K562 (cell line): Measurements from ENCODE around the gene TLCD4. TPM values are rescaled to one million over a fixed set of nuclear protein-coding genes. Genes with fewer than 3 reads are reported as not detected.

Experiments
- BACH1 ChIP-seq: fragments of 200-800 bp; sonication (Bioruptor generic); IDR thresholded peaks from 2 replicates; pipeline ENCODE4 v1.6.1; 2016; ENCODE audit warnings: missing genetic modification characterization, missing compliant biosample characterization
- CBX5 ChIP-seq: IDR thresholded peaks from 2 replicates; pipeline ENCODE4 v1.6.1; 2014; ENCODE audit warnings: low read depth, borderline replicate concordance
- KDM2B ChIP-seq: fragments of 250-450 bp; sonication (Bioruptor Pico); IDR thresholded peaks from 2 replicates; pipeline ENCODE4 v1.8.0; 2021; ENCODE audit warnings: mild to moderate bottlenecking, moderate library complexity
- NCOA6 ChIP-seq: fragments of 450-650 bp; IDR thresholded peaks from 2 replicates; pipeline ENCODE4 v1.6.1; 2017; ENCODE audit warnings: mild to moderate bottlenecking
- POLR2AphosphoS2 ChIP-seq: IDR thresholded peaks from 2 replicates; pipeline ENCODE4 v1.6.1; 2012; ENCODE audit warnings: low read length, improper control_type of control experiment
- SMC3 ChIP-seq: conservative IDR thresholded peaks from 2 replicates; pipeline ENCODE4 v1.6.1; 2011; ENCODE audit warnings: low read depth, low read length, improper control_type of control experiment; ENCODE audit not compliant: insufficient read depth
- ZKSCAN3 ChIP-seq: fragments of 250-450 bp; sonication (Bioruptor Pico); IDR thresholded peaks from 2 replicates; pipeline ENCODE4 v1.4.0; 2020
- polyA plus RNA-seq, 8 experiments: library from polyadenylated mRNA; depleted of rRNA in 4 of 8; stranded (reverse) in 5 of 8; unstranded in 3 of 8; fragments of >200 nt; fragmentation: Nextera tagmentation in 2 of 8; fragmentation: Illumina TruSeq in 1 of 8; extraction: Ambion mirVana in 2 of 8; extraction: Trizol in 1 of 8; gene quantifications; 2 replicates each; pipeline versions ENCODE4 v1.2.1 to v1.2.3, GENCODE V29; 2011 to 2014; ENCODE audit warnings: inconsistent platforms in 1 of 8, missing spikeins in 1 of 8
- total RNA-seq, 7 experiments: library from RNA; depleted of rRNA in 6 of 7; stranded (reverse); fragments of >200 nt in 6 of 7; fragmentation: Illumina TruSeq in 2 of 7; extraction: Trizol in 2 of 7; gene quantifications; 2 replicates each; pipeline versions ENCODE4 v1.2.1 to v1.2.3, GENCODE V29; 2011 to 2021; ENCODE audit warnings: low replicate concordance in 1 of 7
- TF ChIP-seq, protein P1 (sequence below): fragments of 250-450 bp; sonication (Bioruptor Pico); IDR thresholded peaks from 2 replicates; pipeline ENCODE4 v1.4.0; 2020; ENCODE audit warnings: mild to moderate bottlenecking, moderate library complexity, borderline replicate concordance
- TF ChIP-seq, protein P2 (sequence below): fragments of 250-450 bp; sonication (Bioruptor Pico); IDR thresholded peaks from 2 replicates; pipeline ENCODE4 v1.9.0; 2021; ENCODE audit warnings: mild to moderate bottlenecking, inconsistent platforms
- TF ChIP-seq, protein P3 (sequence below): fragments of 450-650 bp; formaldehyde crosslinking; conservative IDR thresholded peaks from 2 replicates; pipeline ENCODE4 v1.4.0; 2022; ENCODE audit warnings: mild to moderate bottlenecking, missing genetic modification characterization
- TF ChIP-seq, protein P4 (sequence below): fragments of 450-650 bp; IDR thresholded peaks from 2 replicates; pipeline ENCODE4 v1.6.1; 2016; ENCODE audit warnings: borderline replicate concordance
- TF ChIP-seq, protein P5 (sequence below): fragments of 250-450 bp; sonication (Bioruptor Pico); IDR thresholded peaks from 2 replicates; pipeline ENCODE4 v1.5.0; 2021; ENCODE audit warnings: mild to moderate bottlenecking, moderate library complexity
- TF ChIP-seq, protein P6 (sequence below): fragments of 250-450 bp; sonication (Bioruptor Pico); IDR thresholded peaks from 2 replicates; pipeline ENCODE4 v1.8.0; 2021; ENCODE audit warnings: mild to moderate bottlenecking, moderate library complexity

Gene TLCD4
- total and polyA plus RNA-seq, 9 of the 15 experiments (the other 6 are each of a cell fraction or from before 2014, with no cell fraction given), result 3.5 to 19.8 (median 7.6) TPM

DNA sequence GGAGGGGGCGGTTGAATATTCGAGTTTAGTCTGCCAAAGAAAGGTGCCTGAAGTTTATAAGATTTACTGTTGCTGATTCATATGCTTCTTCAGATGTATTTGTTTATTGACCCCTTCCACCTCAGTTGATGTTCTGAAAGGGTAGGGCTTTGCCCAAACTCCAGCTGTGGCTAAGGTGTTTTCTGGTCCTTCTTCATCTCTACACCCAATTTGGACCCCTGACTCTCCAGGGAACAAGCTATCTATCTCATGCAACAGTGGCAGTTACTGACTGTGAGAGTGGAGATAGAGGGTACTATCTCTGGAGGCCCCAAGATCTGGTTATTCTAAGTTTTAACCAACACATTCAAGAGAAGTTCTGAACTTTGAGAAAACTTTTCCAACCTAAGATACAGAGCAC, 31.8 kb upstream of the TLCD4 start (continued):
- TF ChIP-seq, protein P1, sequence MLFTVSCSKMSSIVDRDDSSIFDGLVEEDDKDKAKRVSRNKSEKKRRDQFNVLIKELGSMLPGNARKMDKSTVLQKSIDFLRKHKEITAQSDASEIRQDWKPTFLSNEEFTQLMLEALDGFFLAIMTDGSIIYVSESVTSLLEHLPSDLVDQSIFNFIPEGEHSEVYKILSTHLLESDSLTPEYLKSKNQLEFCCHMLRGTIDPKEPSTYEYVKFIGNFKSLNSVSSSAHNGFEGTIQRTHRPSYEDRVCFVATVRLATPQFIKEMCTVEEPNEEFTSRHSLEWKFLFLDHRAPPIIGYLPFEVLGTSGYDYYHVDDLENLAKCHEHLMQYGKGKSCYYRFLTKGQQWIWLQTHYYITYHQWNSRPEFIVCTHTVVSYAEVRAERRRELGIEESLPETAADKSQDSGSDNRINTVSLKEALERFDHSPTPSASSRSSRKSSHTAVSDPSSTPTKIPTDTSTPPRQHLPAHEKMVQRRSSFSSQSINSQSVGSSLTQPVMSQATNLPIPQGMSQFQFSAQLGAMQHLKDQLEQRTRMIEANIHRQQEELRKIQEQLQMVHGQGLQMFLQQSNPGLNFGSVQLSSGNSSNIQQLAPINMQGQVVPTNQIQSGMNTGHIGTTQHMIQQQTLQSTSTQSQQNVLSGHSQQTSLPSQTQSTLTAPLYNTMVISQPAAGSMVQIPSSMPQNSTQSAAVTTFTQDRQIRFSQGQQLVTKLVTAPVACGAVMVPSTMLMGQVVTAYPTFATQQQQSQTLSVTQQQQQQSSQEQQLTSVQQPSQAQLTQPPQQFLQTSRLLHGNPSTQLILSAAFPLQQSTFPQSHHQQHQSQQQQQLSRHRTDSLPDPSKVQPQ (CRISPR knock-in tag), result no peak
- TF ChIP-seq NCOA6 (peak; percentile 40; the same call in 1 of the 2 replicates), SMC3 (no peak), KDM2B (CRISPR knock-in tag) (no peak), BACH1 (no peak), POLR2AphosphoS2 (no peak), ZKSCAN3 (CRISPR knock-in tag) (no peak), CBX5 (no peak)
- TF ChIP-seq, protein P2, sequence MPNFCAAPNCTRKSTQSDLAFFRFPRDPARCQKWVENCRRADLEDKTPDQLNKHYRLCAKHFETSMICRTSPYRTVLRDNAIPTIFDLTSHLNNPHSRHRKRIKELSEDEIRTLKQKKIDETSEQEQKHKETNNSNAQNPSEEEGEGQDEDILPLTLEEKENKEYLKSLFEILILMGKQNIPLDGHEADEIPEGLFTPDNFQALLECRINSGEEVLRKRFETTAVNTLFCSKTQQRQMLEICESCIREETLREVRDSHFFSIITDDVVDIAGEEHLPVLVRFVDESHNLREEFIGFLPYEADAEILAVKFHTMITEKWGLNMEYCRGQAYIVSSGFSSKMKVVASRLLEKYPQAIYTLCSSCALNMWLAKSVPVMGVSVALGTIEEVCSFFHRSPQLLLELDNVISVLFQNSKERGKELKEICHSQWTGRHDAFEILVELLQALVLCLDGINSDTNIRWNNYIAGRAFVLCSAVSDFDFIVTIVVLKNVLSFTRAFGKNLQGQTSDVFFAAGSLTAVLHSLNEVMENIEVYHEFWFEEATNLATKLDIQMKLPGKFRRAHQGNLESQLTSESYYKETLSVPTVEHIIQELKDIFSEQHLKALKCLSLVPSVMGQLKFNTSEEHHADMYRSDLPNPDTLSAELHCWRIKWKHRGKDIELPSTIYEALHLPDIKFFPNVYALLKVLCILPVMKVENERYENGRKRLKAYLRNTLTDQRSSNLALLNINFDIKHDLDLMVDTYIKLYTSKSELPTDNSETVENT, result no peak
- TF ChIP-seq, protein P3, sequence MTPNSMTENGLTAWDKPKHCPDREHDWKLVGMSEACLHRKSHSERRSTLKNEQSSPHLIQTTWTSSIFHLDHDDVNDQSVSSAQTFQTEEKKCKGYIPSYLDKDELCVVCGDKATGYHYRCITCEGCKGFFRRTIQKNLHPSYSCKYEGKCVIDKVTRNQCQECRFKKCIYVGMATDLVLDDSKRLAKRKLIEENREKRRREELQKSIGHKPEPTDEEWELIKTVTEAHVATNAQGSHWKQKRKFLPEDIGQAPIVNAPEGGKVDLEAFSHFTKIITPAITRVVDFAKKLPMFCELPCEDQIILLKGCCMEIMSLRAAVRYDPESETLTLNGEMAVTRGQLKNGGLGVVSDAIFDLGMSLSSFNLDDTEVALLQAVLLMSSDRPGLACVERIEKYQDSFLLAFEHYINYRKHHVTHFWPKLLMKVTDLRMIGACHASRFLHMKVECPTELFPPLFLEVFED (CRISPR knock-in tag), result no peak
- TF ChIP-seq, protein P4, sequence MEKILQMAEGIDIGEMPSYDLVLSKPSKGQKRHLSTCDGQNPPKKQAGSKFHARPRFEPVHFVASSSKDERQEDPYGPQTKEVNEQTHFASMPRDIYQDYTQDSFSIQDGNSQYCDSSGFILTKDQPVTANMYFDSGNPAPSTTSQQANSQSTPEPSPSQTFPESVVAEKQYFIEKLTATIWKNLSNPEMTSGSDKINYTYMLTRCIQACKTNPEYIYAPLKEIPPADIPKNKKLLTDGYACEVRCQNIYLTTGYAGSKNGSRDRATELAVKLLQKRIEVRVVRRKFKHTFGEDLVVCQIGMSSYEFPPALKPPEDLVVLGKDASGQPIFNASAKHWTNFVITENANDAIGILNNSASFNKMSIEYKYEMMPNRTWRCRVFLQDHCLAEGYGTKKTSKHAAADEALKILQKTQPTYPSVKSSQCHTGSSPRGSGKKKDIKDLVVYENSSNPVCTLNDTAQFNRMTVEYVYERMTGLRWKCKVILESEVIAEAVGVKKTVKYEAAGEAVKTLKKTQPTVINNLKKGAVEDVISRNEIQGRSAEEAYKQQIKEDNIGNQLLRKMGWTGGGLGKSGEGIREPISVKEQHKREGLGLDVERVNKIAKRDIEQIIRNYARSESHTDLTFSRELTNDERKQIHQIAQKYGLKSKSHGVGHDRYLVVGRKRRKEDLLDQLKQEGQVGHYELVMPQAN, result no peak
- TF ChIP-seq, protein P5, sequence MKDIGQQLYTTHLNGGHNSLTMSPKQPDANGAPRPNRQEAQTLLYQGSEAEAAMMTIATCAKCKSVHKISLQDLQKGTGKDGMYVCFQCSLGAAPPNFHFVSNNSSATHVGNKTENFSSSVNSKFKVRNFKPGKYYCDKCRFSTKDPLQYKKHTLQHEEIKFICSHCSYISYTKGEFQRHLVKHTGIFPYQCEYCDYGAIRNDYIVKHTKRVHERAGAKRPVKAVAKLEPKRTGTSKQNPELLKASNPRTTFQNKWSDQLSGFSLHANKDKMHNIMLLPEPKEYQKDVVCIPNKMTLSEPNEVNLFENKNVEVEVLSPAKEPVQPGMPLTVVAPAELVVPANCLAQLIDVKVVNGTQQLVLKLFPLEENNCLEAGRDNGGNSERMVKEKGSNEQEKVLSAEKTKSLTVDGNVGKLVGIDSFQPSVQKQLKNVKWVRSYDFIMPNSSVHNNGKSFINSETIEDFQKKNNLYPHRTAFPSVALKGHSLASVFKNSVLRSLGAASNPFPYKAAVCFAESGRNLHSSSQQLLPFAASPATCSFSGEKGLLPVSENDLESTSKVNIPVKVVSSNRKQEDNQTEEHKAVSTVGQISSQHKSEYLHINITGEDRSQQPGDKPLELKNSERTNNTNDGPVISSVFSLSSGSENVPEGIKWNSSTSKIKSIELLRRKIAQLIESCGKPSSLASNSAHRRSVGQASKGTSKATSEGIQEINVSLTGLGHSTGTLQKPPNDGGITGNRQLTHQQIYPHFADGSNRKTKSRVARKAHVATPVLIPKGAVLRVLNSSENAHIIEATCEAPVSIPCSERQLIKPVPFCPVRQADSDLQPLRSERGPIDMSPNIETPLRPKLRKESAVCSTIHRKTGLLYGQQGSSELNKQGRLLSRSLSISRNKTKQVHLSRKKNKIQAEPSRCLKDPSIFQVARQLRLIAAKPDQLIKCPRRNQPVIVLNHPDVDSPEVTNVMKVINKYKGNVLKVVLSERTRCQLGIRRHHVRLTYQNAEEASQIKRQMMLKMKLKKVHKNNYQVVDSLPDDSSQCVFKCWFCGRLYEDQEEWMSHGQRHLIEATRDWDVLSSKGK (CRISPR knock-in tag), result no peak
- TF ChIP-seq, protein P6, sequence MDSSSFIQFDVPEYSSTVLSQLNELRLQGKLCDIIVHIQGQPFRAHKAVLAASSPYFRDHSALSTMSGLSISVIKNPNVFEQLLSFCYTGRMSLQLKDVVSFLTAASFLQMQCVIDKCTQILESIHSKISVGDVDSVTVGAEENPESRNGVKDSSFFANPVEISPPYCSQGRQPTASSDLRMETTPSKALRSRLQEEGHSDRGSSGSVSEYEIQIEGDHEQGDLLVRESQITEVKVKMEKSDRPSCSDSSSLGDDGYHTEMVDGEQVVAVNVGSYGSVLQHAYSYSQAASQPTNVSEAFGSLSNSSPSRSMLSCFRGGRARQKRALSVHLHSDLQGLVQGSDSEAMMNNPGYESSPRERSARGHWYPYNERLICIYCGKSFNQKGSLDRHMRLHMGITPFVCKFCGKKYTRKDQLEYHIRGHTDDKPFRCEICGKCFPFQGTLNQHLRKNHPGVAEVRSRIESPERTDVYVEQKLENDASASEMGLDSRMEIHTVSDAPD (CRISPR knock-in tag), result no peak
